ENCODE data around the gene TRAF3IP3.

Gene TRAF3IP3

GRCh38 chr1:209732725-209733124 is 23.1 kb upstream of the TRAF3IP3 start:
- no peak for DNase-seq (ENCODE audit: low read depth, low spot score)
- no peak overlapping the region for H3K4me3 ChIP-seq (ENCODE audit: low read depth, low read length)
- ChIA-PET POLR2A (no interaction called here), CTCF (interaction anchor here (1.1 to 9.5 kb wide), 2 partner anchors 13 to 155 kb away, joined by 3 to 70 read pairs; no protein-coding TSS in a partner anchor)
- no peak for TF ChIP-seq CTCF (IDR thresholded peaks at IDR 0.05; ENCODE audit: insufficient read depth, low read length, missing control alignments)

GRCh38 chr1:209733409-209734192 is 22.3 kb upstream of the TRAF3IP3 start:
- no peak overlapping the region for H3K4me3 ChIP-seq (ENCODE audit: low read depth, low read length)
- POLR2A ChIA-PET, result no interaction called here
- no peak for TF ChIP-seq CTCF (IDR thresholded peaks at IDR 0.05; ENCODE audit: insufficient read depth, low read length, missing control alignments)
- no peak for DNase-seq (ENCODE audit: low read depth, low spot score)
- CTCF ChIA-PET, result interaction anchor here (0.8 to 1.9 kb wide), 6 partner anchors 9 to 163 kb away, joined by 3 to 11 read pairs (median 4); no protein-coding TSS in a partner anchor

GRCh38 chr1:209736490-209737117 is 19.2 kb upstream of the TRAF3IP3 start:
- DNase-seq (ENCODE audit: low read depth, low spot score), result no peak
- H3K4me3 ChIP-seq (ENCODE audit: low read depth, low read length), result no peak overlapping the region
- POLR2A ChIA-PET, result no interaction called here
- CTCF ChIA-PET, result interaction anchor here (1.0 to 3.2 kb wide), 6 partner anchors 9 to 167 kb away, joined by 3 to 23 read pairs (median 4); no protein-coding TSS in a partner anchor
- TF ChIP-seq CTCF (IDR thresholded peaks at IDR 0.05; ENCODE audit: insufficient read depth, low read length, missing control alignments), result no peak

- no peak for DNase-seq (ENCODE audit: low read depth, low spot score)
- no peak for TF ChIP-seq CTCF (IDR thresholded peaks at IDR 0.05; ENCODE audit: insufficient read depth, low read length, missing control alignments)
- H3K4me3 ChIP-seq (ENCODE audit: low read depth, low read length), result no peak overlapping the region
- CTCF ChIA-PET, result interaction anchor here (1.0 to 3.2 kb wide), 7 partner anchors 9 to 167 kb away, joined by 3 to 23 read pairs (median 4); no protein-coding TSS in a partner anchor
- POLR2A ChIA-PET, result no interaction called here
Observed at GRCh38 chr1:209737118-209737505, 18.7 kb upstream of the TRAF3IP3 start.

- POLR2A ChIA-PET, result no interaction called here
- CTCF ChIA-PET, result interaction anchor here (1.4 to 3.2 kb wide), 2 partner anchors 11 to 162 kb away, joined by 7 to 23 read pairs; no protein-coding TSS in a partner anchor
- no peak for TF ChIP-seq CTCF (IDR thresholded peaks at IDR 0.05; ENCODE audit: insufficient read depth, low read length, missing control alignments)
Observed at GRCh38 chr1:209738270-209738669, 17.6 kb upstream of the TRAF3IP3 start.

GRCh38 chr1:209741193-209741592 is 14.7 kb upstream of the TRAF3IP3 start:
- CTCF ChIA-PET, result no interaction called here

More at GRCh38 chr1:209738270-209738669, 17.6 kb upstream of the TRAF3IP3 start:
- no peak for DNase-seq (ENCODE audit: low read depth, low spot score)
- H3K4me3 ChIP-seq (ENCODE audit: low read depth, low read length), result no peak overlapping the region

More at GRCh38 chr1:209741193-209741592, 14.7 kb upstream of the TRAF3IP3 start:
- H3K4me3 ChIP-seq (ENCODE audit: low read depth, low read length), result no peak overlapping the region
- no peak for TF ChIP-seq CTCF (IDR thresholded peaks at IDR 0.05; ENCODE audit: insufficient read depth, low read length, missing control alignments)
- POLR2A ChIA-PET, result no interaction called here
- DNase-seq (ENCODE audit: low read depth, low spot score), result no peak
